SK-N-MC (cell line): ENCODE measurements around the gene CACNA1G.

Experiments
- DNase-seq: peaks from one replicate; pipeline ENCODE4 v3.0.0-alpha.2; 2011; ENCODE audit warnings: low read depth, low spot score
- H3K27ac ChIP-seq: fragments of 200-600 bp; sonication (generic); 2 replicates; pipeline ENCODE4 v1.5.1; 2016; ENCODE audit warnings: mixed run types
- H3K36me3 ChIP-seq: fragments of 200-600 bp; sonication (generic); 2 replicates; pipeline ENCODE4 v1.6.1; 2017; ENCODE audit warnings: antibody characterized with exemption, low read length, mixed read lengths; ENCODE audit not compliant: insufficient read depth
- H3K4me3 ChIP-seq: fragments of 200-600 bp; sonication (generic); 2 replicates; pipeline ENCODE4 v1.5.1; 2016
- H3K9ac ChIP-seq: fragments of 200-600 bp; sonication (generic); 2 replicates; pipeline ENCODE4 v1.8.0; 2017; ENCODE audit warnings: mixed run types, mixed read lengths; ENCODE audit not compliant: insufficient read length
- H3K9me3 ChIP-seq: fragments of 200-600 bp; sonication (generic); 2 replicates; pipeline ENCODE4 v1.6.1; 2017; ENCODE audit warnings: low read depth, mild to moderate bottlenecking, antibody characterized with exemption, low read length, moderate library complexity, mixed read lengths
- EZH2 ChIP-seq: fragments of 200-600 bp; sonication (generic); IDR thresholded peaks from one replicate; pipeline ENCODE4 v1.6.1; 2017; ENCODE audit warnings: antibody characterized with exemption
- FOXP2 ChIP-seq: optimal IDR thresholded peaks from 2 replicates; pipeline ENCODE3; 2011; ENCODE audit warnings: mild to moderate bottlenecking, moderate library complexity; ENCODE audit not compliant: insufficient read depth; ENCODE audit errors: extremely low read length, control extremely low read depth
- POLR2AphosphoS5 ChIP-seq: IDR thresholded peaks from 2 replicates; pipeline ENCODE4 v1.6.1; 2012; ENCODE audit warnings: mild to moderate bottlenecking, low read depth, low read length, borderline replicate concordance

The CACNA1G gene

DNA sequence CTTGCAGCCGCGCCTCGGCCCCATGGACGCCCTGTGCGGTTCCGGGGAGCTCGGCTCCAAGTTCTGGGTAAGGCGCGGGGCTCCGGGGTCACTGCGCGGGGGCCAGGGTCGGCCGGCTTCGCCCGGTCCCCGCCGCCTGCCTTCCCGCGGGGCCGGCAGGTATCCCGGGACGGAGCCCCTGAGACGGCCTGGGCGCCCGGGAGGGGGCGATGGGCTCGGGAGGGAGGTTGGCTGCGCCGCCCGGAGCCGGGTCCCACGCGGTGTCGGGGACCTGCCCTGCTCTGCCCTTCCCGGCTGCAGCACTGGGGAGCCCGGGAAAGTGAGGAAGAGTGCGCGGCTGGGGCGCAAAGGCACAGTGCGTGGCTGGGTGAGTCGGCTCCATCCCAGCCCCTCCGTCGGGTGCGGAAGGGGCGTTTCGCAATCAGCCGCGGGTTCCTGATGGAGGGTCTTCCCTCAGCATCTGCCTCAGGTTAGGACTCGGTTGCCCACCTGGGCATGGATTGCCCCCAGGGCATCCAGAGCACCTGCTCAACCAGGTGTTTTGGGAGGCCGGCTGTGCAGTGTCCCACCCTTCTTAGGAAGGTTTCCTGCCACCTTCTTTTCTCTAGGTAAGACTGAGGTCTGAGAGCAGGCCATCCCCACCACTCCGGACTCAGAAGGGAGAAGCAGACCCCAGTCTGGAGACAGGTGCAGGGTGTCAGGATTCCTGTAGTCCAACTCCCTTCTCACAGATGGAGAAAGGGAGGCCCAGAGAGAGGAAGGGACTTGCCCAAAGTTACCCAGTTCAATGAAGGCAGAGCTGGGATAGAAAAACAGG lies 74.6 kb downstream of the CACNA1G start:
- DNase-seq, result no peak
- Histone ChIP-seq H3K27ac (no peak overlapping the region), H3K9me3 (no peaks in the 10 kb centered on the region), H3K9ac (no peak overlapping the region), H3K4me3 (peak overlapping the region; percentile 43), H3K36me3 (no peaks in the 10 kb centered on the region)
- no peak for TF ChIP-seq FOXP2
- TF ChIP-seq POLR2AphosphoS5, result no peak
- no peak for TF ChIP-seq EZH2

DNA sequence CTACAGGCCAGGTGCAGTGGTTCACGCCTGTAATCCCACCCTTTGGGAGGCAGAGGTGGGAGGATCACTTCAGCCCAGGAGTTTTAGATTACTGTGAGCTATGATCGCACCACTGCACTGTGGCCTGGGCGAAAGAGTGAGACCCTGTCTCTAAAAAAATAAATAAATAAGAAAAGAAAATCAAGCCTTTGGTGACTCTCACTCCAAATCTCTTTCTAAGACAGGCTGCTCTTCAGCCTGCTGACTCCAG lies 75.1 kb downstream of the CACNA1G start:
- no peak overlapping the region for H3K27ac ChIP-seq
- TF ChIP-seq EZH2 (no peak), FOXP2 (no peak), POLR2AphosphoS5 (no peak)
- H3K9me3 ChIP-seq, result no peaks in the 10 kb centered on the region
- H3K36me3 ChIP-seq, result no peaks in the 10 kb centered on the region
- no peak overlapping the region for H3K4me3 ChIP-seq
- DNase-seq, result no peak
- no peak overlapping the region for H3K9ac ChIP-seq

DNA sequence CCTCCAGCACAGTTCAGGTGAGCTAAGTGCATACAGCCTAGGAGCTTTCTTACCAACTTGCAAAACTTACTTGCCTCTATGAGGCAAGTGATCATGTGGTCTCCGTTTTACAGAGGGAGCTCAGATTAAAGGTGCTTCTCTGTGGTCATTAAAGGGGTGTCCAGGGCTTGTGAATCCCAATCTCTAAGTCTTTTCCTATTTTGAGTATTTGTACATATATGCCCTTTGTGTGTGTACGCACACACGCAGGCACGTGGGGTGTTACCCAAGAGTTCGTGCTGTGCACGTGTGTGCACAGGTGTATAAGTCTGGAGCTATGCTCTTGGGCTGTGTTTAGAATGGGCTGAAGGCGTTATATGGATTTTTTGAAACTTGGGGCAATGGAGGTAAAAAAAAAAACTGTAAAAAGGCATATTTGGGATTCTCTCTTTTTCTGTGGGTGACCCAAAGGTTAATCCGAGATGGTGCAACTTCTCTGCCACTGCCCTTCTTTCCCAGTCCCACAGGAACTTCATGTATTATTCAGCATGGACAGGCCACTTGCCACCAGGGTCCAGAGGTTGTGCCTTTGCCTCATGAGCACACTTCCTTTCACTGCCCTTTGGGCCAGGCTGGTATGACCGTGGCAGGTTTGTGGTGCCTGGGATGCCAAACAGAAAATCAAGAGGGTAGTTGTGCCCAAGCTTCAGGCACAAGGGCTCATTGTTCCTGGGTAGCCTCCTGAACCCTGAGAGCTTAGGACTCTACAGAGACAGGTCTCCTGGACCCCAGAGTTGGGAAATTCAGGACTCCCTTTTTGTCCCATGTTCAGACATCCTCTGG lies 75.7 kb downstream of the CACNA1G start:
- Histone ChIP-seq H3K4me3 (no peak overlapping the region), H3K27ac (no peak overlapping the region), H3K9ac (no peak overlapping the region), H3K36me3 (no peaks in the 10 kb centered on the region), H3K9me3 (no peaks in the 10 kb centered on the region)
- TF ChIP-seq POLR2AphosphoS5, result no peak
- TF ChIP-seq FOXP2, result no peak
- TF ChIP-seq EZH2, result no peak
- no peak for DNase-seq

DNA sequence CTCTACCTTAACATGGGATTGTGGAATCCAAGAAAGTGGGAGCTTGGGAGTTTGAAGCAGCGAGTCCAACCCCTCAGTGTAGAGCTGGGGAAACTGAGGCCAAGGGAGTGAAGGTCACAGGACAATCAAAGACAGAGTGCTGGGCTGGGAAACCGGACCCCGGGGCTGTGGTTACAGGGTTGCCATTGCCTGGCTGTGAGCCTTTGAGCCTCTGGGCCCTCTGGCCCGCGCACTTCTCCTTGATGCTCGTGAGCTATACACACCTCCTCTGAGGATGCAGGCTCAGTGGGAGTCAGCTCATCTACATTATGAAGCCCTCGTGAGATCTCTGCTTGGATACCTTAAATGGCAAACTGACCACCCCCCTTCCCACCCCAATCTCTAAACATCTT lies 76.3 kb downstream of the CACNA1G start:
- no peaks in the 10 kb centered on the region for H3K36me3 ChIP-seq
- H3K4me3 ChIP-seq, result no peak overlapping the region
- H3K27ac ChIP-seq, result no peak overlapping the region
- no peaks in the 10 kb centered on the region for H3K9me3 ChIP-seq
- no peak for DNase-seq
- no peak overlapping the region for H3K9ac ChIP-seq
- TF ChIP-seq EZH2 (no peak), FOXP2 (no peak), POLR2AphosphoS5 (no peak)

DNA sequence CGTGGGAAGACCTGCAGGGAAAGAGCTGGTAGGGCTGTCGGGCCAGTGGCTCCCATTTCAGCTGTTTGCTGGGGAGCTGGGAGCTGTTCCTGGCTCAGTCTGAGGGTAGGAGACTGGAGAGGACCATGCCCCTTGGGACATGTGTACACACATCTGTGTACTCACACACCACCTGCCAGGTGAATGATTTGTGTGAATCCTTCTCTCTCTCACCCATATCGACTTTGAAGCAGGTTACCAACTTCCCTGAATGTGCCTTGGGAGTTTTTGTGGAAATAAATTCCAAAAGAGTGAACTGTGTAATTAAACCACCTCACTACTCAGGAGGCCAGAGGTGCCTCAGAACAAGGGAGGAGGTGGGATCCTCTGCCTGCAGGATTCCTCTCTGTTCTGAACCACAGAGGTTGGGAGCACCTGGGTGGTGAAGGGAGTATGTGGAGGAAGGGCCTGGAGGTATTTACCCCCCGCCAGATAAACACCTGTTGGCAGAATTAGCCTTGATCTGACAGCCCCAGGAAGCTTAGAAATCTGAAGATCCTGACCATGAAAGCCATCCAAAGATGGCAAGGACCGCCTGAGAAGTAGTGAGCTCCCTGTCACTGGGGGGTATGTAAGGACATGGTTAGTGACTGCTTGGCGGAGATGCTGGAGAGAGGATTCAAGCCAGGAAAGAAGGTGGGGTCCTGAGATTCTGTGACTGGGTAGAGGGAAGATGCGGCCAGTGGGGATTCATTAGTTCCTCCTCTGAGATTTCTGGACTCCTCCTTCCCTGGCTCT lies 77.5 kb downstream of the CACNA1G start:
- no peak overlapping the region for H3K9ac ChIP-seq
- no peaks in the 10 kb centered on the region for H3K9me3 ChIP-seq
- no peak overlapping the region for H3K27ac ChIP-seq
- no peak overlapping the region for H3K4me3 ChIP-seq
- no peak for DNase-seq
- H3K36me3 ChIP-seq, result no peaks in the 10 kb centered on the region
- TF ChIP-seq EZH2 (no peak), FOXP2 (no peak), POLR2AphosphoS5 (no peak)

DNA sequence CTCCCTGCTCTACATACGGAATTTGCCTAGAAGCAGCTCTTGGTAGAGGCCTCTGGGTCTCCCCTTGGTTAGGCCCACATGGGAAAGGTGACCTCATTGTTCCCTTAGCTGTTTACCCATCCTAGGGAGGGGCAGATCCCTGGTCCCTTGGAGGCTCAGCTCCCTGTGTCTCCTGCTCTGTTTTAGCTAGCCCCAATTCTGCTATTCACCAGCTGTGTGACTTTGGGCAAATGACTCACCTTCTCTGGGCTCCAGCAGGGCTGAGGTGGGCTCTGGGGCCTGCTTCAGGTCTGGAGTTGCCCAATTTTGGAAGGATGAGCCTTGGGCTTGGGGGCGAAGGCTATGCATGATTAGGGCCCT lies 78.1 kb downstream of the CACNA1G start:
- H3K9me3 ChIP-seq, result no peaks in the 10 kb centered on the region
- H3K27ac ChIP-seq, result no peak overlapping the region
- no peak for DNase-seq
- H3K36me3 ChIP-seq, result no peaks in the 10 kb centered on the region
- no peak overlapping the region for H3K9ac ChIP-seq
- no peak overlapping the region for H3K4me3 ChIP-seq
- TF ChIP-seq EZH2, result no peak
- TF ChIP-seq FOXP2, result no peak
- TF ChIP-seq POLR2AphosphoS5, result no peak

DNA sequence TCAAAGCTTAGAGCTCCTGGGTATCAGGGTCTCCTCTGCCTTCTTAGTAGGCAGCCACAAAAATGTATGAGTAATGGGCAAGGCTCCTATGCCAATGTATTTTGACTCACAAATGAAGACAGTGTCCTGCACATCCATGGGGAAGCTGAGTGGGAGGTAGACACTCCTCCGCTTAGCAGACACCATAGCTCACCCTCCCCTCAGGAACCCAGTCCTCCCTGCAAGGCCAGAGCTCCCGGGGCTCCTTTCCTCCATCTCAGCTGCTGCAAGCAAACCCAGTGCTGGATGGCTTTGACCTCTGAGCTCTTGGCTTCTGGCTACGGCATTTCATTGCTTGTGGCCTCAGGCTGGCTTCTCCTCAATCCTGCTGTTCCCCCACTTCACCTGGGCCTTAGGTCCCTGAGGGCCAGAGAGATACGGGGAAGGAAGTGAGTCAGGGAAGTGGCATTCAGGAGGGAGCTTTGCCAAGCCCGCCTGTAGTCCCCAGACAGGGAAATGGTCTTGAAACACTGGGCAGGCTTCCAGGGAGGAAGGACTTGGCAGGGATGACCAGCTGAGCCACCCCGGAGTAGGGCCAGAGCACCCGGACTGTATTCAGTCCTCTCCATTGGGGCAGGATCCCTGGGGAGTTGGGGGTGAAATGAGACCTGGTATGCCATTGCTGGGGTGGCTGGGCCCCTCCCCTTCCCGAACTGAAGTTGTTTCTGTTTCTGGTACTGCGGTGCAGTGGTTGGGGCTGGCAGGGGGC lies 78.6 kb downstream of the CACNA1G start:
- no peak for DNase-seq
- H3K4me3 ChIP-seq, result no peak overlapping the region
- H3K9ac ChIP-seq, result no peak overlapping the region
- TF ChIP-seq POLR2AphosphoS5, result no peak
- no peak for TF ChIP-seq EZH2
- no peak for TF ChIP-seq FOXP2
- H3K9me3 ChIP-seq, result no peaks in the 10 kb centered on the region
- H3K36me3 ChIP-seq, result no peaks in the 10 kb centered on the region
- no peak overlapping the region for H3K27ac ChIP-seq
